ENCODE measurements around the gene DUSP18. TPM values are rescaled to one million over a fixed set of nuclear protein-coding genes. Genes with fewer than 3 reads are reported as not detected.

DUSP18 gene
- total and polyA plus RNA-seq, 4 donors, result 1.0 to 2.3 (median 1.6) TPM

- DNase-seq (ENCODE audit: low spot score), result peak; percentile 51
- Histone ChIP-seq H3K9ac (ENCODE audit: low read depth in 1 of 2, low read length in 2 of 2) (peak overlapping the region; percentile 47 to 72), H3K36me3 (ENCODE audit: control insufficient read depth in 4 of 4, insufficient read depth in 3 of 4, low read depth in 1 of 4, low read length in 3 of 4) (no peaks in the 10 kb centered on the region), H3K27me3 (ENCODE audit: control insufficient read depth in 4 of 4, insufficient read depth in 4 of 4, low read length in 3 of 4) (no peaks in the 10 kb centered on the region), H3K9me3 (ENCODE audit: control insufficient read depth in 4 of 4, low read length in 3 of 4) (no peaks in the 10 kb centered on the region), H3K4me3 (ENCODE audit: low read depth in 1 of 3, low read length in 3 of 3) (peak overlapping the region; percentile 49 to 75 (median 70)), H3K4me1 (ENCODE audit: control insufficient read depth in 4 of 4, insufficient read depth in 4 of 4, low read length in 3 of 4) (peaks cover 3 to 16% (median 5%) of the 10 kb centered on the region in 4 donors), H3K27ac (ENCODE audit: low read depth in 1 of 2, low read length in 2 of 2) (peak overlapping the region; percentile 55 to 72)
- TF ChIP-seq EGR1 (IDR thresholded peaks at IDR 0.05; ENCODE audit: low read depth in 2 of 2) (no peak), RXRA (IDR thresholded peaks at IDR 0.05) (peak in 1 of 2 donors; percentile 7), YY1 (IDR thresholded peaks at IDR 0.05) (peak; percentile 88), ZBTB33 (IDR thresholded peaks at IDR 0.05) (no peak)
- under 1% methylated on average over 37 of the region's 38 CpGs for WGBS
Measured at GRCh38 chr22:30694171-30694639, 26.5 kb upstream of the DUSP18 start.

- no peak for DNase-seq (ENCODE audit: low spot score)
- no peaks in the 10 kb centered on the region for H3K9me3 ChIP-seq (ENCODE audit: control insufficient read depth in 4 of 4, low read length in 3 of 4)
- no peaks in the 10 kb centered on the region for H3K27me3 ChIP-seq (ENCODE audit: control insufficient read depth in 4 of 4, insufficient read depth in 4 of 4, low read length in 3 of 4)
- TF ChIP-seq RAD21 (IDR thresholded peaks at IDR 0.05) (no peak), ZBTB33 (IDR thresholded peaks at IDR 0.05) (no peak), CTCF (IDR thresholded peaks at IDR 0.05; ENCODE audit: low read depth, low read length, missing input control) (no peak), HNF4G (IDR thresholded peaks at IDR 0.05) (no peak), NR2F2 (IDR thresholded peaks at IDR 0.05) (no peak), FOXA2 (IDR thresholded peaks at IDR 0.05) (no peak), SP1 (IDR thresholded peaks at IDR 0.05) (no peak), EGR1 (IDR thresholded peaks at IDR 0.05; ENCODE audit: low read depth in 2 of 2) (no peak), MAX (IDR thresholded peaks at IDR 0.05) (no peak), ATF3 (IDR thresholded peaks at IDR 0.05) (no peak), REST (IDR thresholded peaks at IDR 0.05) (no peak), FOXA1 (IDR thresholded peaks at IDR 0.05) (no peak), GABPA (IDR thresholded peaks at IDR 0.05 in 1 of 2, conservative IDR thresholded peaks at IDR 0.05 in 1 of 2) (no peak), HNF4A (conservative IDR thresholded peaks at IDR 0.05) (no peak), JUND (IDR thresholded peaks at IDR 0.05) (no peak), RXRA (IDR thresholded peaks at IDR 0.05) (no peak), TAF1 (conservative IDR thresholded peaks at IDR 0.05) (no peak), YY1 (IDR thresholded peaks at IDR 0.05) (no peak)
- WGBS, result 77% methylated on average over 1 of the region's 1 CpG
- no peak overlapping the region for H3K9ac ChIP-seq (ENCODE audit: low read depth in 1 of 2, low read length in 2 of 2)
- peaks cover 3 to 16% (median 5%) of the 10 kb centered on the region in 4 donors for H3K4me1 ChIP-seq (ENCODE audit: control insufficient read depth in 4 of 4, insufficient read depth in 4 of 4, low read length in 3 of 4)
- no peak overlapping the region for H3K4me3 ChIP-seq (ENCODE audit: low read depth in 1 of 3, low read length in 3 of 3)
- H3K27ac ChIP-seq (ENCODE audit: low read depth in 1 of 2, low read length in 2 of 2), result no peak overlapping the region
- no peaks in the 10 kb centered on the region for H3K36me3 ChIP-seq (ENCODE audit: control insufficient read depth in 4 of 4, insufficient read depth in 3 of 4, low read depth in 1 of 4, low read length in 3 of 4)
Measured at GRCh38 chr22:30691204-30691603, 23.5 kb upstream of the DUSP18 start.

Data from liver (tissue), 9 donors.